GM19328 (cell line): ENCODE measurements around the gene MOV10L1.

Experiments
- ATAC-seq: cut with Tn5 transposase; IDR thresholded peaks from one replicate; pipeline ENCODE4 v1.9.1; 2021; ENCODE audit warnings: mild to moderate bottlenecking, moderate library complexity; ENCODE audit not compliant: unreplicated experiment

The MOV10L1 gene

DNA sequence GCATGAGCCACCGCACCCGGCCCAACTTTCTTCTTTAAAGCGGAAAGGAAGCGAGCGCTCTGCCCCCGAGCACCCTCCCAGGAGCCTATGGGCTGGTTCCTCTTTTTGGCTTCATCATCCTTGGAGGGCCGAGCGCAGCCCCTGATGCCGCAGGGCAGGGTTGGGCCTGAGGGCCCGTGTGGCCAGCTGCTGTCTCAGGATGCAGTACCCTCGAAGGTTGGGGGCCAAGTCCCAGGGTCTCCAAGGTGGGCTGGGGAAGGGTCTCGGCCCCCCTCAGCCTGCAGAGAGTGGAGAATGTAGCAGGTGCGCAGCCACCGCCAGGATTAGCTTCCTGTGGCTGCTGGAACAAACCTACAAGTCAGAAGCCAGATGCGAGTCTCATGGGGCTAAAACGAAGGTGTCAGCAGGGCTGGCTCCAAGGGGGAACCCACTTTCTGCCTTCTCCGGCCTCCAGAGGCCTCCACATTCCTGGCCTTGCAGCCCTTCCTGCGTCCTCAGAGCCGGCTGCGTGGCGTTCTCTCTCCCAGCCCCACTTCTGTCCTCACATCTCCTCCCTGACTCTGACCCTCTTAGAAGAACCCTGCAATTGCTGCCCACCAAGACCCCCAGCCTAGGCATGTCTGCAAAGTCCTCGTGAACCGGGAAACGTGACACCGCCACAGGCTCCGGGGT is 83.6 kb downstream of the MOV10L1 start:
- ATAC-seq = no peak

DNA sequence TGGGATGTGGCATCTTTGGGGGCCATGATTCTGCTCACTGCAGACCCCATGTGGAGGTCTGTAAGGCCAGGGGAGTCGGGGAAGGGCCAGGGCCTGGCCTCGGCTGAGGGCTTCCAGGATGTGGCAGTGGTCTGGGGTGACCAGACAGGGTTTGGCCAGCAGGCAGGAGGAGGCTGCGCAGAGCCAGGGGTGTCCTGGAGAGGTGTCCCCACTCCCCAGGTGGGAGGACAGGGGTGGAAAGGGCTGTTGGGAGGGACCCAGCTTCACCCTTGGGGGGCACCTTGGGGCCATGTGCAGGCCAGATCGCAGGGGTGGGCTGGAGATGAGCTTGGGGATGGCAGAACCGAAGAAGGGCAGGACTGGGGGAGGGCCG is 84.2 kb downstream of the MOV10L1 start:
- ATAC-seq = no peak

DNA sequence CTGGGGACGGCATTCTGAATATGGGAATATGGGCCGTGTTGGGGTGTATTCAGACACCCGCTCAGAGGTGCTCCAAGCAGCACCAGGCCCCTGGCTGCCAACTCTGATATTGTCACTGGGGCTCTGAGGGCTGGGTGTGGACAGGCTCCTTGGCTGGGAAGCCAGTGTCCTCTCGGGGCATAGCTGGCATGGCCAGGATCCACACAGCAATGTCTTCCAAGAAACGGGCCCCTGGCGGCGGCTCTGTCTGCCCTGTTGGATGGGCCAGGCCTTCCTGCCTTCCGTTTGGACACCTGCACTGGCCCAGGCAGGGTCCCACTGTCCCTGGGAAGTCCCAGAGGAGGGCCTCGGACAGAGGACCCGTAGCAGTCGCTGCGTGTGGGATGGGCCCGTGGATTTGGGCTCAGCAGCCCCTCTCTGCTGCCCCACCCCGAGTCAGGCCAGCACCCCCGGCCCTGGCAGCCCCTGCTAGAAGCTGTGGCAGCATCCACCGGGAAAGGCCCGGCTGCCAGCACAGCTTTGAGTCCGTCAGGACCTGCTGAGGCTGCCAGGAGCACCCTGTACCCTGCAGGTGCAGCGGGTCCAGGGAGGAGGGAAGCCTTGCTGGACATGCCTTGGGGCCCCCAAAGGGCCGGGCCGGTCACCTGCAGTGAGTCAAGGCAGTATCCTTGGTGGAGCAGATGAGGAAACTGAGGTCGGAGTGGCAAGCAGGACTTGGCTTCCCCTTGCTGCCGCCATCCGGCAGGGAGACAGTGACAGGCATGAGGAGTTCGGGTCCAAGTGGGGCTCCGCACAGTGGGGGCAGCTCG is 84.8 kb downstream of the MOV10L1 start:
- no peak for ATAC-seq

DNA sequence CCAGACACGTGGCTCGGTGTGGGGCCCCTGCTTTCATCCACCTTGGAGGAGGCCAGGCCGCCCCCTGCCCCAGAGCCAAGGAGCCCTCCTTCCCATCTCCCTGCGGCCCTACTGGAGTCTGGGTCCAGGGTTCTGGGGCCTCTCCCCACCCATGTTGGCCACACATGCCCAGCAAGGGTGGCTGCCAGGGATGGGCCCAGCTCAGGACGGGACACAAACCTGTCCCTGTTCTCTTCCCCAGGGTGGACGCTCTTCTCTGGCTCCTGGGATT is 85.3 kb downstream of the MOV10L1 start:
- ATAC-seq = no peak

DNA sequence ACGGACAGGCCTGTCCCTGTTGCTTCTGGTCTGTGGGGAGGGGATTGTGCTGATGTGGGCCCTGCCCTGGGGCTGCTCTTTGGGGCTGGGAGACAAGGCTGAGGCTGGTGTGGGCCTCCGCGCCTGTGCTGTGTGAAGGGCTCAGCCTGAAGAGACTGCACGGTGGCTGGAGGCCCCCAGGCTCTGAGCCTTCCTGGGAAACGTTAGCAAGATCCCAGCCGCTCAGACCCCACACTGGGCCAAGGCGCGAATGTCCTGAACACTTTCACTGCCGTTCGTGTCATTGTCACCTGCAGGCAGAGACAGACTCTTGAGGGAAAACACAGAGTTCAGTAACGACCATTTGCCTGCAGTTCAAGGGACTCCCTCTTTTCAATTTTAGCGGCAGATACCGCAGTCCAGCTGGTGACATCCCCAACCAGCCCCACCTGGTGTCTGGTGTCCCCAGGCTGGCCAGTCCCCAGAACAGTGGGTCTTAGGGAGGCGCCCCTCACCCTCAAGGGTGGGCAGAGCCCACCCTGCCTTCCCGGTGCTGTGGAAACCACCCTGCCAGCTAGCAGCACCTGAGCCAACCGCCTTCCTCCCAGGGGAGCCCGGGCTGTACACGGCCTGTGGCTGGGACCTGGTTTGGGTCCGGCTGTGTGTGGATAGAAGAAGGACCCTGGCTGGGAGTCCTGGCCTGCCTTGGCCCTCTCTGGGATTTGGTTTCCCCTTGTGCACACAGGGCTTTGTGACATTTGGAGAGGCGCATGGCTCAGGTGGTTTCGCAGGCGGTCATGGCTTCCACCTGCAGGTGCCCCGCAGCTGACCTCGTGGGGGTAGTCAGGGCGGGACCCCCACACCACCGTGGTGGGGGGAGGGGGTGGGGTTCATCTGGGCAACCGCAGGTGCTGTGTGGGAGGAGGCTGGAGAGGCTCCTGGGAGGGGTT is 86.4 kb downstream of the MOV10L1 start:
- no peak for ATAC-seq

DNA sequence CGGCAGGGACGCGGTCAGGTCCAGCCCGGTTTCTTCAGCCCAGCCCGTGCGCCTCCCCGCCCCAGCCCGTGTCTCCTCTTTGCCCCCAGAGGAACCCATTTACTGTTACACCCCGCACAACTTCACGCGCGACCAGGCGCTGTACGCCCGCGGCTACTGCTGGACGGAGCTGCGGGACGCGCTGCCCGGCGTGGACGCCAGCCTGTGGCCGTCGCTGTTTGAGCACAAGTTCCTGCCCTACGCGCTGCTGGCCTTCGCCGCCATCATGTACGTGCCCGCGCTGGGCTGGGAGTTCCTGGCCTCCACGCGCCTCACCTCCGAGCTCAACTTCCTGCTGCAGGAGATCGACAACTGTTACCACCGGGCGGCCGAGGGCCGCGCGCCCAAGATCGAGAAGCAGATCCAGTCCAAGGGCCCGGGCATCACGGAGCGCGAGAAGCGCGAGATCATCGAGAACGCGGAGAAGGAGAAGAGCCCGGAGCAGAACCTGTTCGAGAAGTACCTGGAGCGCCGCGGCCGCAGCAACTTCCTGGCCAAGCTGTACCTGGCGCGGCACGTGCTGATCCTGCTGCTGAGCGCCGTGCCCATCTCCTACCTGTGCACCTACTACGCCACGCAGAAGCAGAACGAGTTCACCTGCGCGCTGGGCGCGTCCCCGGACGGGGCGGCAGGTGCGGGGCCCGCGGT is 87.2 kb downstream of the MOV10L1 start:
- no peak for ATAC-seq

DNA sequence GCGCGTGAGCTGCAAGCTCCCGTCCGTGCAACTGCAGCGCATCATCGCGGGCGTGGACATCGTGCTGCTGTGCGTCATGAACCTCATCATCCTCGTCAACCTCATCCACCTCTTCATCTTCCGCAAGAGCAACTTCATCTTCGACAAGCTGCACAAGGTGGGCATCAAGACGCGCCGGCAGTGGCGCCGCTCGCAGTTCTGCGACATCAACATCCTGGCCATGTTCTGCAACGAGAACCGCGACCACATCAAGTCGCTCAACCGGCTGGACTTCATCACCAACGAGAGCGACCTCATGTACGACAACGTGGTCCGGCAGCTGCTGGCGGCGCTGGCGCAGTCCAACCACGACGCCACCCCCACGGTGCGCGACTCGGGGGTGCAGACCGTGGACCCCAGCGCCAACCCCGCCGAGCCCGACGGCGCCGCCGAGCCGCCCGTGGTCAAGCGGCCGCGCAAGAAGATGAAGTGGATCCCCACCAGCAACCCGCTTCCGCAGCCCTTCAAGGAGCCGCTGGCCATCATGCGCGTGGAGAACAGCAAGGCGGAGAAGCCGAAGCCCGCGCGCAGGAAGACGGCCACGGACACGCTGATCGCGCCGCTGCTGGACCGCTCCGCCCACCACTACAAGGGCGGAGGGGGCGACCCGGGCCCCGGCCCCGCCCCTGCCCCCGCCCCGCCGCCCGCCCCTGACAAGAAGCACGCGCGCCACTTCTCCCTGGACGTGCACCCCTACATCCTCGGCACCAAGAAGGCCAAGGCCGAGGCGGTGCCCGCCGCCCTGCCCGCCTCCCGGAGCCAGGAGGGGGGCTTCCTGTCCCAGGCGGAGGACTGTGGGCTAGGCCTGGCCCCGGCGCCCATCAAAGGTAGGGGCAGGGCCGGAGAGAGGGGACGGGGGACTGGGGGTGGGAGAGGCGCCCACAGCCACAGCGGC is 88.0 kb downstream of the MOV10L1 start:
- ATAC-seq = no peak

DNA sequence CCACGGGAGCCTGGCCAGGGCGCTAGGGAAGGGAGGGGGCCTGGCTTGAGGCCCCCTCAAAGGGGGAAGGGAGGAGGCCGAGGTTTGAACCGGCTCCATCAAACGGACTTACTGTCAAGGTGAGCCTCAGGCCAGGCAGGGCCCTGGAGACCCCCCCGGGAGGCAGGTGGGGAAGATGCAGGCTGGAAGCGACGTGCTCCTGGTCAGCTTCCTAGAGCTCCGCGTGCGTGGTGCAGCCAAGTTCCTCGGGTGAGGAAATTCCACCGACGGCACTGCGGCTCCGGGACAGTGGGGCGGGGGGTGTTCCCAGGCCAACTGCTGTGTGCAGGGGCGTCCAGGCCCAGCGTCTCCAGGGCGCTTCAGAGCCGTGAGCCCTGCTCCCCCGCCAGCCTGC is 88.7 kb downstream of the MOV10L1 start:
- no peak for ATAC-seq

DNA sequence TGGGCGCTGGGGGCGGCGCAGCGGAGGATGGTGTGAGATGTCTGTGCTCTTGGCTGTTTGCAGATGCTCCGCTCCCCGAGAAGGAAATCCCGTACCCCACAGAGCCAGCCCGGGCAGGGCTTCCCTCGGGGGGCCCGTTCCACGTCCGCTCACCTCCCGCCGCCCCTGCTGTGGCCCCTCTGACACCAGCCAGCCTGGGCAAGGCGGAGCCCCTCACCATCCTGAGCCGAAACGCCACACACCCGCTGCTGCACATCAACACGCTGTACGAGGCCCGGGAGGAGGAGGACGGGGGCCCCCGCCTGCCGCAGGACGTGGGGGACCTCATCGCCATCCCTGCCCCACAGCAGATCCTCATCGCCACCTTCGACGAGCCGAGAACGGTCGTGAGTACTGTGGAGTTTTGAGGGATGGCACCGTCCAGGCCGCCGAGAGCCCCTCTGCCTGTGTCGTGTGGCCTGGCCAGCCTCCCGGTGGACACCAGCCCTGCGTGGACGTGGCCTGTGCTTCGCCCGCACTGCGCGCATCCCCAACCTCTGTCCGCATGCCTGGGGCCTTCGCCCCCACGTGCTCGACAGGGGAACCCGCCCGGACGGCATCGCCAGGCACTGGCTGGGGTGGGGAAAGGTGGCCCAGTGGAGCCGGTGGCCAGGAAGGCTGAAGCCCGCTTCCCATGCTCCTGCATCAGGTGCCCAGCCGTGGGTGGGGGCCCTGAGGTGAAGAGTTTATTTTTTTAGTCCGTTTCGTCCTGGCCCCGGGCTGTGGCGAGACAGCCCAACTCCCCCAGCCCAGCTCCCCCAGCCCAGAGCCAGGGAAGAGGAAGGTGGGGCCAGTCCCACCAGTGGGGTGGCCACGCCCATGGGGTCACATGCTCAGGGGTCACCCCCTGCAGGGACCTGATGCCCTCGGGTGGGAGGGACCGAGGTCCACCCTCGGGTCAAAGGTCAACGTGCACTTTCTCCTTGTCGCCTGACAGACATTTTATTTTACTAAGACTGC is 89.4 kb downstream of the MOV10L1 start:
- ATAC-seq = no peak

DNA sequence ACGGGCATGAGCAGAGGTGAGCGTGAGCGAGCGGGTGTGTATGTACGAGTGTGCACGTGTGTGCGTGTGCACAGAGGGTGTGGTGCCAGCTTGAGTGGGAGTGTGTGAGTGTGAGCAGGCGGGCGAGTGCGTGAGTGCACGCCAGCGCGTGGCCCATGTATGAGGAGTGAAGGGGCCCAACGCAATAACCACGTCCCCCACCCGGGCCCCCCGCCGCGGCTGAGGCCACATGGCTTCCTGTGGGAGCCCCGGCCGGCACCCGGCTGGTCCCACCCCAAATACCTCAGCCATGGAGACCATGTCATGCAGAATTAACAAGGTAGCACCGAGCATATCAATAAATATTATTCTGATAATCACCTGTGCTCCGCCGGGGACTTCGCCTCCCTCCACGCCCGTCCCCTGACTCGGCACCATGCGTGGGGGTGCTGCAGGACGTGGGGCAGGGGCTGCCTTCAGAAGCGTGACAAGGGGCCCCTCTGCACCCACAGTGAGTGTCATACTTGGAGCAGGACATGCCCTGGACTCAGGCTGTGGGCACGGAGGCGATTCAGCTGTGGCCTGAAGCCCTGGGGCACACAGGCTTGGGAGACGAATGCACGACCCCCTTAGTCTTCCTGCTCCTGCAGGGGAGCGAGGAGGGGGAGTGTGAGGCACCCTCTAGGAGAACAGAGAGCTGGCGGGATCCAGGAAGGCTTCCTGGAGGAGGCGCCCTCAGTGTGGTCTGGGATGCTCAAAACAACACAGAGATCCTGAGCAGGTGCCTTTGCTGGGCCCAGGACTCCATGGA is 90.3 kb downstream of the MOV10L1 start:
- no peak for ATAC-seq

DNA sequence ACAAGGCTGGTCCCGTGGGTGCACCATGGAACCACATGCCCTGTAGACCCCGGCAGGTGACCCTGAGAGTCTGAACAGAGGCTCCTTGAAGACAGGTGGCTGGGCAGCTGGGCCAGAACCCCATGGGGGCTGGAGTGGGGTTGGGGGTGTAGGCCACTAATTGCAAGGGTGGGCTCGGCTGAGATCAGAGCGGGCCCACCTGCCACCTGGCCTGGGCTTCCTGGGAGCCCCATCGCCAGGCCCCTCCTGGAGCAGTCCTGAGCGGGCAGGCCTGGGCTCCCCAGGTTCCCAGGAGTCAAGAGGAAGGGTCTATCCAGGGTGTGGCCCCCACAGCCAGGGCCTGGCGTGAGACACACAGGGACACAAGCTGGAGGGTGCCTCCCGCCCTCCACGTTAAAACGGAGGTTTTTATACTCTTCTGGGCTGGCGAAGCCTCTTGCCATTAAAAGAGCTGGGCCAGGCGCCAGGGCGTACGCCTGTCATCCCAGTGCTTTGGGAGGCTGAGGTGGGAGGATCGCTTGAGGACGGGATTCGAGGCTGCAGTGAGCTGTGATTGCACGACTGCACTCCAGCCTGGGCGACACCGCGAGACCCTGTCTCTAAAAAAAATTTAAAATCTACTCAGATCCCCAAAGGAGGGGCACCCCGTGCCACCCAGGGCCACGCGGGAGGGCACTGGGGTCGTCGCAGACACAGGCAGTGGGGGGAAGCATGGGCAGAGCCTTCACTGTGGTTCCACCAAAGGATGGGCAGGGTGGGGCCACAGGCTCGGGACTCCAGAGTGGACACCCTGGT is 91.1 kb downstream of the MOV10L1 start:
- no peak for ATAC-seq

DNA sequence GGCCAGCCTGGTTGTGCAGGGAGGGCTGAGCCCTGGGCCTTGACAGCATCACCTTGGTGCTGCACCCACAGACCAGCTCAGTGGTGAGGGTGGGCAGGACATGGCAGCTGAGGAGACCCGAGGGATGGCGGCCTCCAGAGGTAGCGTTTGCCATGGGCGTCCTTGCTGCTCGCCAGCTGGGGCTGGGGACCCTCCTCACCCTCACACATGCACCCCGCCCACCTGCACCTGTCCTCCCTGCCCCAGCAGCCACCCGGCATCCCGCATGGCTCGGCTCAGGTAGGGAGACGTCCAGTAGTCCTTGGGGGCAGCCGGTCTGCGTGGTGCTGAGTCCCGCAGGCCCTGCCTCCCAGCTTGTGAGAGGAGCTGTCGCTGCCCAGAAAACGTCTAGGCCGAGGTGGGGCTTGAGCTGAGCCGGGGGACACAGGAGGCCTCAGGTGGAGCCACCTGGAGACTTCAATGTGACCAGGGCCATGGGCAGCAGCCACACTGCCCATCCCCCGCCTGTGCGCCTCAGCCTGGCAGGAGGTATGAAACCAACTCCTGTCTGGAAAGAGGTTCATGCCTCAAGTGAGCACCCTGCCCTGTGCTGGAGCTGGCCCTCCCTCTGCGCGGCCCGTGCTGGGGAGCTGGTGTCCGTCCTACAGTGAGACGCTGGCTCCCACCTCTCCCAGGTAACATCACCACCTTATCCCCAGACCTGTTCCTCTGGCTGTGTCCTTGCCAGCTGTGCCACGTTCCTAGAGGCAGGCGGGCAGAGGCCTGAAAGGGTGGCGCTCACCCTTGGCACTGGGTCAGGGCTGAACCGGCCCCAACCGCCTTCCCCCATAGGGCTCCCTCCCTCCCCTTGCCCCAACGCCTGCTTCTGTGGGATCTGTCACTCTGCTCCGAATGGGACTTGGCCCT is 92.6 kb downstream of the MOV10L1 start:
- ATAC-seq = no peak

DNA sequence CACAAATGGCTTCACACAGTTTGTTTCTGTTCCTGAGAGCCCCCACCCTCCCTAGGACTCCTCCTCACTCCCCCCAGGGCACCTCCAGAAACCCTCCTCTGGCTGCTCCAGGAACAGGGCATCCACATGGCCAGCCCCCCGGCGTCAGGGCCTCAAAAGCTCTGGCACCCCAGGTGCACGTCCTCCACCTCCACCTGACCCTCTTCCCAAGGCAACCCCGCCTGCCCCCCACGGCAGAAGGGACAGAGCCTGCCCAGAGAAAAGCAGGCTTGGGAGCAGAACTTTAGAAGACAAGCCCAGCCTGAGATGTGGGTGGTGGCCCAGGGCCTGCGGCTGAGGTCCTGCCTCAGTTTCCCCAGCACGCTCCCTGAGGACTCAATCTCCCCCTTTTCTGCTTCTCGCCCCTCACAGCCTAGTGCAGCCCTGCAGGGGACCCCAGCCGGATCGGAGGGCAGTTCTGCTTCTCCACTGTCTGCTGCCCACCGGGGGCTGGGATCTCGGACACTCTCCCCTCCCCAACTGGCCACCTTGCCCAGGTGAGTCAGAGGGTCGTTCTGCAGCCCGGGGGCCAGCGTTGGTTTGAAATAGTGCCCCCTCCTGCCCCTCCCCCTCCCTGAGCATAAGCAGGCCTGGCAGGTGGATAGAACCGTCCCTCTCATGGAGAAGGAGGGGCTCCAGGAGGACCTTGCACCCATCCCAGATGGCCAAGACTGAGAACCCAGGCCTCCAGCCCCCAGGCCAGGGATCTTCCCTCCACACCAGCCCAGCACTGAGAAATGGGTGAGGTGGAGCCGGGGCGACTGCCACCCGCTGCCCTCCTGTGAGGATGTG is 93.5 kb downstream of the MOV10L1 start:
- no peak for ATAC-seq

DNA sequence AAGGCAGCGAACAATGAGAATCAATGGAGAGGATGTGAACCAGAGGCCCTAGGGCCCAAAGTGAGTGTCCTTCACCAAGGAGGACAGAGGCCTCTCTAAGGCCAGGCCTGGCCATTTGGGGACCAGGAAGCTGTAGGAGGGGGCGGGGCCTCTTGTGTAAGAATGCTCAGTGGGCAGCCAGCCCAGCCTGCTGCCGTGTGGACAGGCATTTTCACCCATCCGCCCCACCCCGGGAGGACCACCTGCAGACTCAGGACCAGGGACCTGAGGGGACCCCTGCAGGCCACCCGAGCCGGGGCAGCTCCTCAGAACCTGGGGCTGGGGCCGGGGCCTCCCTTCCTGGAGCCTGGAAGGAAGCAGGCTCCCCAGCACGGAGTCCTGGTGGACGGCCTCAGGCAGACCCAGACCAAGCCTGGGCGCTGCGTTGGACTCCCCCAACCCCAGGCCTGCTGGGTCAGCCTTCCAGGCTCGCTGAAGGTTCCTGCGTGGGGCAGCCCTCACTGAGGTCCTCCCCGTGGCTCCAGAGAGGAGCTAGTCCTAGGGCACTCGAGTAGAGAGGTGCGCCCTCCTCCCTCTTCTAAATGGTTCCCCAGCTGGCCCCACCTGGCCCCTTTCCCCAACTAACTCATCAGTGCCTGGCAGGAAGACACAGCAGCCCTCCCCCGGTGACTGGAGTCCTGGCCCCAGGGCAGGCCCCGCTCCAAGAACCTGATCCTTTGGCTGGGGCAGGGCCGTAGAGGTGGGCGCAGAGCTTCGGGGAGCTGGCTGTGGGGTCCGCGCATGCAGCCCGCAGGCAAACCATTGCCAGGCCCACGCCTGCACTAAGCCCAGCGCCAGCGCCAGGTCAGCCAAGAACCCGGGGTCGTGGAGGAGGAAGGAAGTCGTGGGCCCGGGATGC is 94.4 kb downstream of the MOV10L1 start:
- no peak for ATAC-seq
